DMS114 treated with DMSO at 0.1 percent for 48 hours (cell line): Measurements from ENCODE around the gene RNFT1.
A peak's percentile ranks its signal among the peaks of the same experiment; 100 is the strongest.
"Not testable (repeated sequence)": the region's sequence is repeated elsewhere in the genome, so short reads cannot be mapped to it uniquely, and the experiment has no call there.

Experiments
- DNase-seq: peaks from one replicate; lab custom pipeline; 2025; ENCODE audit not compliant: unreplicated experiment; lab: John Stamatoyannopoulos, UW

The RNFT1 gene

GRCh38 chr17:59964482-59965328, at the start of gene RNFT1:
TSS of gene RNFT1 (minus strand) at chr17:59964740. CDS start at chr17:59964663, 77 bp downstream.
- DNase-seq, result peak; percentile 75

- not testable (repeated sequence) for DNase-seq
Observed at GRCh38 chr17:60009326-60009725, 44.8 kb upstream of the RNFT1 start.

GRCh38 chr17:60008377-60008776, 43.8 kb upstream of the RNFT1 start:
- DNase-seq, result not testable (repeated sequence)

GRCh38 chr17:60006160-60006559, 41.6 kb upstream of the RNFT1 start:
- no peak for DNase-seq

GRCh38 chr17:60004561-60004960, 40.0 kb upstream of the RNFT1 start:
- DNase-seq, result not testable (repeated sequence)

- DNase-seq, result not testable (repeated sequence)
Observed at GRCh38 chr17:60002405-60002804, 37.9 kb upstream of the RNFT1 start.

- not testable (repeated sequence) for DNase-seq
Observed at GRCh38 chr17:59996608-59997007, 32.1 kb upstream of the RNFT1 start.

GRCh38 chr17:59975166-59975565, 10.6 kb upstream of the RNFT1 start:
- DNase-seq, result not testable (repeated sequence)

GRCh38 chr17:59973483-59973882, 8.9 kb upstream of the RNFT1 start:
- not testable (repeated sequence) for DNase-seq

- DNase-seq, result no peak
Observed at GRCh38 chr17:59972778-59973177, 8.2 kb upstream of the RNFT1 start.

- DNase-seq, result not testable (repeated sequence)
Observed at GRCh38 chr17:59971771-59972170, 7.2 kb upstream of the RNFT1 start.

GRCh38 chr17:59963738-59964481, 630 bp downstream of the RNFT1 start:
- no peak for DNase-seq

GRCh38 chr17:59962739-59963318, 1.7 kb downstream of the RNFT1 start:
- no peak for DNase-seq

- DNase-seq, result not testable (repeated sequence)
Observed at GRCh38 chr17:59959574-59959973, 5.0 kb downstream of the RNFT1 start.

GRCh38 chr17:59954856-59955255, 9.7 kb downstream of the RNFT1 start:
- no peak for DNase-seq

- DNase-seq, result no peak
Observed at GRCh38 chr17:59950049-59950448, 14.5 kb downstream of the RNFT1 start.

GRCh38 chr17:59947310-59947709, 17.2 kb downstream of the RNFT1 start:
- DNase-seq, result not testable (repeated sequence)

GRCh38 chr17:59946433-59946832, 18.1 kb downstream of the RNFT1 start:
- not testable (repeated sequence) for DNase-seq

- no peak for DNase-seq
Observed at GRCh38 chr17:59941131-59941530, 23.4 kb downstream of the RNFT1 start.

GRCh38 chr17:59940697-59941096, 23.8 kb downstream of the RNFT1 start:
- DNase-seq, result not testable (repeated sequence)

GRCh38 chr17:59933317-59933716, 31.2 kb downstream of the RNFT1 start:
- DNase-seq, result not testable (repeated sequence)

- not testable (repeated sequence) for DNase-seq
Observed at GRCh38 chr17:59930768-59931167, 33.8 kb downstream of the RNFT1 start.
